ENCODE data around the gene ACTR6.

Gene ACTR6

GRCh38 chr12:100234166-100234565, 33.6 kb downstream of the ACTR6 start:
- Histone ChIP-seq H3K4me3 (ENCODE audit: insufficient read length, low read depth) (no peak overlapping the region), H3K9ac (ENCODE audit: insufficient read length, low read depth) (no peak overlapping the region), H3K27me3 (ENCODE audit: insufficient read depth, insufficient read length) (no peaks in the 10 kb centered on the region), H3K4me1 (ENCODE audit: insufficient read depth, insufficient read length) (no peaks in the 10 kb centered on the region), H3K9me3 (ENCODE audit: insufficient read depth, low read length) (no peaks in the 10 kb centered on the region), H3K36me3 (ENCODE audit: insufficient read depth, insufficient read length, low read length) (no peaks in the 10 kb centered on the region)
- TF ChIP-seq YY1 (IDR thresholded peaks at IDR 0.05; ENCODE audit: insufficient read depth, insufficient read length) (no peak), SUZ12 (IDR thresholded peaks at IDR 0.05; ENCODE audit: extremely low read depth, insufficient read depth, insufficient read length) (no peak), ZNF274 (IDR thresholded peaks at IDR 0.05; ENCODE audit: low read depth, low read length) (no peak)
- no peak for DNase-seq (ENCODE audit: low read depth, low spot score)

GRCh38 chr12:100234591-100235304, 34.1 kb downstream of the ACTR6 start:
- no peak overlapping the region for H3K4me3 ChIP-seq (ENCODE audit: insufficient read length, low read depth)

GRCh38 chr12:100238801-100239200, 38.2 kb downstream of the ACTR6 start:
- no peaks in the 10 kb centered on the region for H3K27me3 ChIP-seq (ENCODE audit: insufficient read depth, insufficient read length)
- no peak for DNase-seq (ENCODE audit: low read depth, low spot score)
- no peak for TF ChIP-seq ZNF274 (IDR thresholded peaks at IDR 0.05; ENCODE audit: low read depth, low read length)
- TF ChIP-seq YY1 (IDR thresholded peaks at IDR 0.05; ENCODE audit: insufficient read depth, insufficient read length): no peak
- no peak overlapping the region for H3K9ac ChIP-seq (ENCODE audit: insufficient read length, low read depth)
- no peaks in the 10 kb centered on the region for H3K9me3 ChIP-seq (ENCODE audit: insufficient read depth, low read length)
- H3K4me3 ChIP-seq (ENCODE audit: insufficient read length, low read depth): no peak overlapping the region
- H3K4me1 ChIP-seq (ENCODE audit: insufficient read depth, insufficient read length): no peaks in the 10 kb centered on the region
- no peaks in the 10 kb centered on the region for H3K36me3 ChIP-seq (ENCODE audit: insufficient read depth, insufficient read length, low read length)

More at GRCh38 chr12:100234591-100235304, 34.1 kb downstream of the ACTR6 start:
- no peaks in the 10 kb centered on the region for H3K9me3 ChIP-seq (ENCODE audit: insufficient read depth, low read length)
- no peaks in the 10 kb centered on the region for H3K27me3 ChIP-seq (ENCODE audit: insufficient read depth, insufficient read length)
- no peaks in the 10 kb centered on the region for H3K36me3 ChIP-seq (ENCODE audit: insufficient read depth, insufficient read length, low read length)
- no peak overlapping the region for H3K9ac ChIP-seq (ENCODE audit: insufficient read length, low read depth)
- no peaks in the 10 kb centered on the region for H3K4me1 ChIP-seq (ENCODE audit: insufficient read depth, insufficient read length)
- TF ChIP-seq ZNF274 (IDR thresholded peaks at IDR 0.05; ENCODE audit: low read depth, low read length) (no peak), SUZ12 (IDR thresholded peaks at IDR 0.05; ENCODE audit: extremely low read depth, insufficient read depth, insufficient read length) (no peak), YY1 (IDR thresholded peaks at IDR 0.05; ENCODE audit: insufficient read depth, insufficient read length) (no peak)
- peak; percentile 8 for DNase-seq (ENCODE audit: low read depth, low spot score)

- Histone ChIP-seq H3K4me3 (ENCODE audit: insufficient read length, low read depth) (no peak overlapping the region), H3K27me3 (ENCODE audit: insufficient read depth, insufficient read length) (no peaks in the 10 kb centered on the region), H3K9me3 (ENCODE audit: insufficient read depth, low read length) (no peaks in the 10 kb centered on the region), H3K36me3 (ENCODE audit: insufficient read depth, insufficient read length, low read length) (no peaks in the 10 kb centered on the region), H3K4me1 (ENCODE audit: insufficient read depth, insufficient read length) (no peaks in the 10 kb centered on the region), H3K9ac (ENCODE audit: insufficient read length, low read depth) (no peak overlapping the region)
- no peak for TF ChIP-seq SUZ12 (IDR thresholded peaks at IDR 0.05; ENCODE audit: extremely low read depth, insufficient read depth, insufficient read length)
- no peak for TF ChIP-seq ZNF274 (IDR thresholded peaks at IDR 0.05; ENCODE audit: low read depth, low read length)
- TF ChIP-seq YY1 (IDR thresholded peaks at IDR 0.05; ENCODE audit: insufficient read depth, insufficient read length): no peak
- no peak for DNase-seq (ENCODE audit: low read depth, low spot score)
Measured at GRCh38 chr12:100239589-100239988, 39.0 kb downstream of the ACTR6 start.

- Histone ChIP-seq H3K4me1 (ENCODE audit: insufficient read depth, insufficient read length) (no peaks in the 10 kb centered on the region), H3K36me3 (ENCODE audit: insufficient read depth, insufficient read length, low read length) (no peaks in the 10 kb centered on the region), H3K9ac (ENCODE audit: insufficient read length, low read depth) (no peak overlapping the region), H3K9me3 (ENCODE audit: insufficient read depth, low read length) (no peaks in the 10 kb centered on the region), H3K27me3 (ENCODE audit: insufficient read depth, insufficient read length) (no peaks in the 10 kb centered on the region), H3K4me3 (ENCODE audit: insufficient read length, low read depth) (no peak overlapping the region)
- TF ChIP-seq SUZ12 (IDR thresholded peaks at IDR 0.05; ENCODE audit: extremely low read depth, insufficient read depth, insufficient read length): no peak
- TF ChIP-seq ZNF274 (IDR thresholded peaks at IDR 0.05; ENCODE audit: low read depth, low read length): no peak
- TF ChIP-seq YY1 (IDR thresholded peaks at IDR 0.05; ENCODE audit: insufficient read depth, insufficient read length): no peak
- no peak for DNase-seq (ENCODE audit: low read depth, low spot score)
Measured at GRCh38 chr12:100243137-100243536, 42.5 kb downstream of the ACTR6 start.

GRCh38 chr12:100247765-100248164, 47.1 kb downstream of the ACTR6 start:
- Histone ChIP-seq H3K4me1 (ENCODE audit: insufficient read depth, insufficient read length) (no peaks in the 10 kb centered on the region), H3K9me3 (ENCODE audit: insufficient read depth, low read length) (no peaks in the 10 kb centered on the region), H3K27me3 (ENCODE audit: insufficient read depth, insufficient read length) (no peaks in the 10 kb centered on the region), H3K9ac (ENCODE audit: insufficient read length, low read depth) (no peak overlapping the region), H3K4me3 (ENCODE audit: insufficient read length, low read depth) (no peak overlapping the region), H3K36me3 (ENCODE audit: insufficient read depth, insufficient read length, low read length) (no peaks in the 10 kb centered on the region)
- TF ChIP-seq SUZ12 (IDR thresholded peaks at IDR 0.05; ENCODE audit: extremely low read depth, insufficient read depth, insufficient read length) (no peak), ZNF274 (IDR thresholded peaks at IDR 0.05; ENCODE audit: low read depth, low read length) (no peak), YY1 (IDR thresholded peaks at IDR 0.05; ENCODE audit: insufficient read depth, insufficient read length) (no peak)
- DNase-seq (ENCODE audit: low read depth, low spot score): no peak

- H3K36me3 ChIP-seq (ENCODE audit: insufficient read depth, insufficient read length, low read length): no peaks in the 10 kb centered on the region
- no peak overlapping the region for H3K9ac ChIP-seq (ENCODE audit: insufficient read length, low read depth)
- no peaks in the 10 kb centered on the region for H3K4me1 ChIP-seq (ENCODE audit: insufficient read depth, insufficient read length)
- no peak overlapping the region for H3K4me3 ChIP-seq (ENCODE audit: insufficient read length, low read depth)
- no peak for DNase-seq (ENCODE audit: low read depth, low spot score)
- TF ChIP-seq SUZ12 (IDR thresholded peaks at IDR 0.05; ENCODE audit: extremely low read depth, insufficient read depth, insufficient read length) (no peak), ZNF274 (IDR thresholded peaks at IDR 0.05; ENCODE audit: low read depth, low read length) (no peak), YY1 (IDR thresholded peaks at IDR 0.05; ENCODE audit: insufficient read depth, insufficient read length) (no peak)
- H3K9me3 ChIP-seq (ENCODE audit: insufficient read depth, low read length): no peaks in the 10 kb centered on the region
- no peaks in the 10 kb centered on the region for H3K27me3 ChIP-seq (ENCODE audit: insufficient read depth, insufficient read length)
Measured at GRCh38 chr12:100248886-100249285, 48.3 kb downstream of the ACTR6 start.

Data from NT2/D1 (cell line).